GM12874 (cell line): ENCODE data around the gene STAT4.

Source experiments
- CTCF ChIP-seq: IDR thresholded peaks from 2 replicates; pipeline ENCODE4 v1.5.1; 2011; ENCODE audit warnings: low read depth, mild to moderate bottlenecking, control low read depth, low read length, moderate library complexity; ENCODE audit not compliant: insufficient read depth

Gene STAT4

GRCh38 chr2:191006997-191007783 is 143.6 kb downstream of the STAT4 start:
- TF ChIP-seq CTCF: no peak

GRCh38 chr2:191006297-191006696 is 144.5 kb downstream of the STAT4 start:
- TF ChIP-seq CTCF: no peak

GRCh38 chr2:191003405-191004309 is 147.1 kb downstream of the STAT4 start:
- TF ChIP-seq CTCF: no peak

GRCh38 chr2:191001624-191002023 is 149.2 kb downstream of the STAT4 start:
- TF ChIP-seq CTCF: no peak

GRCh38 chr2:191001032-191001431 is 149.8 kb downstream of the STAT4 start:
- TF ChIP-seq CTCF: no peak

- no peak for TF ChIP-seq CTCF
Observed at GRCh38 chr2:190999949-191000665, 150.7 kb downstream of the STAT4 start.

- no peak for TF ChIP-seq CTCF
Observed at GRCh38 chr2:190999058-190999457, 151.7 kb downstream of the STAT4 start.
